Activated T-helper 17 cell treated with anti-CD3 and anti-CD28 coated beads, Interleukin-2, amount 50 U/mL, for 72 hours (primary cell): ENCODE data around the gene C11orf42. TPM values are rescaled to one million over a fixed set of nuclear protein-coding genes. Genes with fewer than 3 reads are reported as not detected.

ENCODE experiments used
- ATAC-seq: fragments of 150-1000 bp; cut with Tn5 transposase; replicated peaks from 2 replicates; pipeline ENCODE4 v1.10.0; 2021; ENCODE audit warnings: mild to moderate bottlenecking, moderate library complexity
- H3K27ac Mint-ChIP-seq: one replicate; pipeline ENCODE4 v1.8.0; 2022; ENCODE audit warnings: mixed read lengths
- H3K27me3 Mint-ChIP-seq: one replicate; pipeline ENCODE4 v1.8.0; 2022; ENCODE audit warnings: mixed read lengths
- H3K36me3 Mint-ChIP-seq: one replicate; pipeline ENCODE4 v1.8.0; 2022; ENCODE audit warnings: low read depth, mild to moderate bottlenecking, mixed read lengths
- H3K4me1 Mint-ChIP-seq: one replicate; pipeline ENCODE4 v1.8.0; 2022; ENCODE audit warnings: mixed read lengths
- H3K4me3 Mint-ChIP-seq: one replicate; pipeline ENCODE4 v1.8.0; 2022; ENCODE audit warnings: mild to moderate bottlenecking, mixed read lengths
- H3K9me3 Mint-ChIP-seq: one replicate; pipeline ENCODE4 v1.8.0; 2022; ENCODE audit warnings: mixed read lengths
- total RNA-seq, 2 donors: library from RNA; stranded (reverse); gene quantifications; one replicate each; pipeline ENCODE4 v1.2.3, GENCODE V29; 2022

Gene C11orf42
- total RNA-seq, 2 donors from 2014 or later = not detected

GRCh38 chr11:6206456-6207180 is 1.3 kb downstream of the C11orf42 start:
- ATAC-seq = no peak
- Mint-ChIP-seq H3K27ac (no peak overlapping the region), H3K9me3 (no peaks in the 10 kb centered on the region), H3K36me3 (peaks cover 28% of the 10 kb centered on the region), H3K4me1 (peaks cover 27% of the 10 kb centered on the region), H3K4me3 (no peak overlapping the region), H3K27me3 (no peaks in the 10 kb centered on the region)

- Mint-ChIP-seq H3K27ac (no peak overlapping the region), H3K9me3 (no peaks in the 10 kb centered on the region), H3K27me3 (no peaks in the 10 kb centered on the region), H3K4me3 (no peak overlapping the region), H3K4me1 (peaks cover 3% of the 10 kb centered on the region), H3K36me3 (peaks cover 28% of the 10 kb centered on the region)
- no peak for ATAC-seq
Observed at GRCh38 chr11:6209801-6210200, 4.4 kb downstream of the C11orf42 start.

GRCh38 chr11:6210274-6210955 is 5.1 kb downstream of the C11orf42 start:
- Mint-ChIP-seq H3K9me3 (no peaks in the 10 kb centered on the region), H3K4me1 (no peaks in the 10 kb centered on the region), H3K27ac (no peak overlapping the region), H3K36me3 (peaks cover 33% of the 10 kb centered on the region), H3K4me3 (no peak overlapping the region), H3K27me3 (no peaks in the 10 kb centered on the region)
- no peak for ATAC-seq

GRCh38 chr11:6214530-6214929 is 9.2 kb downstream of the C11orf42 start:
- no peaks in the 10 kb centered on the region for H3K4me1 Mint-ChIP-seq
- no peak for ATAC-seq
- no peak overlapping the region for H3K4me3 Mint-ChIP-seq
- no peak overlapping the region for H3K27ac Mint-ChIP-seq
- H3K9me3 Mint-ChIP-seq = no peaks in the 10 kb centered on the region
- H3K27me3 Mint-ChIP-seq = no peaks in the 10 kb centered on the region
- peaks cover 52% of the 10 kb centered on the region for H3K36me3 Mint-ChIP-seq

GRCh38 chr11:6216501-6216900 is 11.1 kb downstream of the C11orf42 start:
- no peak overlapping the region for H3K27ac Mint-ChIP-seq
- no peaks in the 10 kb centered on the region for H3K27me3 Mint-ChIP-seq
- H3K36me3 Mint-ChIP-seq = peaks cover 63% of the 10 kb centered on the region
- no peak for ATAC-seq
- no peak overlapping the region for H3K4me3 Mint-ChIP-seq
- no peaks in the 10 kb centered on the region for H3K9me3 Mint-ChIP-seq
- H3K4me1 Mint-ChIP-seq = peaks cover 5% of the 10 kb centered on the region

- Mint-ChIP-seq H3K4me1 (peaks cover 8% of the 10 kb centered on the region), H3K27me3 (no peaks in the 10 kb centered on the region), H3K9me3 (no peaks in the 10 kb centered on the region), H3K36me3 (peaks cover 75% of the 10 kb centered on the region), H3K27ac (no peak overlapping the region), H3K4me3 (no peak overlapping the region)
- no peak for ATAC-seq
Observed at GRCh38 chr11:6217722-6218121, 12.4 kb downstream of the C11orf42 start.

- no peaks in the 10 kb centered on the region for H3K9me3 Mint-ChIP-seq
- peaks cover 8% of the 10 kb centered on the region for H3K4me1 Mint-ChIP-seq
- H3K36me3 Mint-ChIP-seq = peaks cover 90% of the 10 kb centered on the region
- no peak for ATAC-seq
- no peak overlapping the region for H3K27ac Mint-ChIP-seq
- no peaks in the 10 kb centered on the region for H3K27me3 Mint-ChIP-seq
- H3K4me3 Mint-ChIP-seq = no peak overlapping the region
Observed at GRCh38 chr11:6219359-6219758, 14.0 kb downstream of the C11orf42 start.

GRCh38 chr11:6223854-6224253 is 18.5 kb downstream of the C11orf42 start:
- Mint-ChIP-seq H3K4me1 (peaks cover 15% of the 10 kb centered on the region), H3K27me3 (no peaks in the 10 kb centered on the region), H3K36me3 (peaks cover 76% of the 10 kb centered on the region), H3K4me3 (no peak overlapping the region), H3K9me3 (no peaks in the 10 kb centered on the region), H3K27ac (no peak overlapping the region)
- ATAC-seq = no peak

- H3K27ac Mint-ChIP-seq = no peak overlapping the region
- peaks cover 70% of the 10 kb centered on the region for H3K36me3 Mint-ChIP-seq
- no peak overlapping the region for H3K4me3 Mint-ChIP-seq
- ATAC-seq = no peak
- H3K4me1 Mint-ChIP-seq = peaks cover 21% of the 10 kb centered on the region
- H3K27me3 Mint-ChIP-seq = no peaks in the 10 kb centered on the region
- no peaks in the 10 kb centered on the region for H3K9me3 Mint-ChIP-seq
Observed at GRCh38 chr11:6224421-6224820, 19.1 kb downstream of the C11orf42 start.

- Mint-ChIP-seq H3K9me3 (no peaks in the 10 kb centered on the region), H3K36me3 (peaks cover 69% of the 10 kb centered on the region), H3K27me3 (no peaks in the 10 kb centered on the region), H3K4me3 (no peak overlapping the region), H3K27ac (peak overlapping the region; percentile 0), H3K4me1 (peaks cover 24% of the 10 kb centered on the region)
- no peak for ATAC-seq
Observed at GRCh38 chr11:6225024-6225423, 19.7 kb downstream of the C11orf42 start.

GRCh38 chr11:6225896-6226295 is 20.5 kb downstream of the C11orf42 start:
- no peaks in the 10 kb centered on the region for H3K27me3 Mint-ChIP-seq
- no peak overlapping the region for H3K4me3 Mint-ChIP-seq
- peaks cover 61% of the 10 kb centered on the region for H3K36me3 Mint-ChIP-seq
- H3K27ac Mint-ChIP-seq = peak overlapping the region; percentile 0
- no peaks in the 10 kb centered on the region for H3K9me3 Mint-ChIP-seq
- H3K4me1 Mint-ChIP-seq = peaks cover 30% of the 10 kb centered on the region
- ATAC-seq = no peak

- peaks cover 42% of the 10 kb centered on the region for H3K4me1 Mint-ChIP-seq
- H3K4me3 Mint-ChIP-seq = no peak overlapping the region
- H3K36me3 Mint-ChIP-seq = peaks cover 35% of the 10 kb centered on the region
- H3K27me3 Mint-ChIP-seq = no peaks in the 10 kb centered on the region
- H3K27ac Mint-ChIP-seq = no peak overlapping the region
- ATAC-seq = no peak
- H3K9me3 Mint-ChIP-seq = no peaks in the 10 kb centered on the region
Observed at GRCh38 chr11:6228520-6228919, 23.2 kb downstream of the C11orf42 start.

- Mint-ChIP-seq H3K4me3 (no peak overlapping the region), H3K9me3 (no peaks in the 10 kb centered on the region), H3K27me3 (no peaks in the 10 kb centered on the region), H3K4me1 (peaks cover 46% of the 10 kb centered on the region), H3K36me3 (peaks cover 21% of the 10 kb centered on the region), H3K27ac (peak overlapping the region; percentile 53)
- no peak for ATAC-seq
Observed at GRCh38 chr11:6229911-6230310, 24.6 kb downstream of the C11orf42 start.

- peaks cover 7% of the 10 kb centered on the region for H3K36me3 Mint-ChIP-seq
- no peaks in the 10 kb centered on the region for H3K27me3 Mint-ChIP-seq
- peak overlapping the region; percentile 88 for H3K4me3 Mint-ChIP-seq
- peaks cover 43% of the 10 kb centered on the region for H3K4me1 Mint-ChIP-seq
- peak overlapping the region; percentile 89 for H3K27ac Mint-ChIP-seq
- no peaks in the 10 kb centered on the region for H3K9me3 Mint-ChIP-seq
- ATAC-seq = no peak
Observed at GRCh38 chr11:6232899-6233298, 27.5 kb downstream of the C11orf42 start.

- Mint-ChIP-seq H3K9me3 (no peaks in the 10 kb centered on the region), H3K27ac (peak overlapping the region; percentile 89), H3K4me1 (peaks cover 41% of the 10 kb centered on the region), H3K4me3 (peak overlapping the region; percentile 88), H3K36me3 (peaks cover 5% of the 10 kb centered on the region), H3K27me3 (no peaks in the 10 kb centered on the region)
- no peak for ATAC-seq
Observed at GRCh38 chr11:6233984-6234386, 28.6 kb downstream of the C11orf42 start.
